ENCODE measurements around the gene TET3. TPM values are rescaled to one million over a fixed set of nuclear protein-coding genes. Genes with fewer than 3 reads are reported as not detected.

Gene TET3
- total and polyA plus RNA-seq, 2 donors = 4.2 to 4.5 TPM

DNA sequence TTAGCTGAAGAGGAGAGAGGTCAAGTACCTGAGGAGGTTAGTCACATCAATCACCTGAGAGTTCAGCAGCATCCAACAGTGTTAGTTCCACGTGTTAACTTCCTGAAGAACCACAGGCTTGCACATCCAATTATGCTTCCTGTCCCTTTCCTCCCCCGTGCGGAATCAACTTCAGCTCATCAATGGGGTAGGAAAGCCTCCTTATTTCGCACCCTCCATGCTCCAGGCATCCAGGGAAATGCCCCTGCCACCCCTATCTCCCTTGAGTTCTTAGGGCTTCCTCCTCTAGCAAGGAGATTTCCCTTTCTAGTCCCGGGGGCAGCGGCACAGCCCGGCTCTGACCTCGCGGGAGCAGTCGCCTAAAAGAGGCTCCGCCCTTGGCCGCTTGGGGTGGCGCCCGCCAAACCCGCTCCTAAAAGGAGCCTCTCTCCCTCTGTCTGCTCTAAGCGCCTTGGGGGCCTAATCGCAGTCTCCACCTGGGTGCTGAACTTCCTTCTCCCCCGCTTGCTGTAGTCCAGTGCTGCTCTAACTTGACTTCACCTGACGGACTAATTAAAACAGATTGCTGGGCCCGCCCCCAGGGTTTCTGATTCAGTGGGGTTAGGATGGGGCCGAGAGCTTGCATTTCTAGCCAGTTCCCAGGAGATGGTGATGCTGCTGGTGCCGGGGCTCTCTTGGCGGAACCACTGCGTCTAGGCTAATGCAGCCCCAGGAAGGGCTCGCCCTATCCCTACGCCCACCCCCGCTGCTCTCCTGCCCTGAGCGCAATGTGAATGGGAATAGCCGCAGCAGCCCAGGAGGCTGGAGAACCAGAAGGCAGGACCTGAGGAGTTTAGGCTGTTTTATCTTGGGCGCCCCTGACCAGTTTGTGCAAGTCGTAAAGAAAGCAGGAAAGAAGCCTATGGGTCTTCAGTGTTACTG, 3.4 kb upstream of the TET3 start:
- Histone ChIP-seq H3K27me3 (ENCODE audit: control insufficient read depth in 2 of 2, insufficient read depth in 1 of 2, low read length in 1 of 2) (peaks cover 8 to 34% of the 10 kb centered on the region in 2 donors), H3K27ac (ENCODE audit: low read depth in 1 of 2, low read length in 1 of 2) (peak overlapping the region in 1 of 2 donors; percentile 20), H3K4me3 (ENCODE audit: low read length in 2 of 2) (peak overlapping the region; percentile 34 to 37), H3K4me1 (ENCODE audit: control insufficient read depth in 2 of 2, insufficient read depth in 2 of 2, low read length in 2 of 2) (peaks cover 33 to 67% of the 10 kb centered on the region in 2 donors), H3K36me3 (ENCODE audit: control insufficient read depth in 2 of 2, insufficient read depth in 2 of 2, low read length in 1 of 2) (no peaks in the 10 kb centered on the region), H3K9me3 (ENCODE audit: control insufficient read depth in 2 of 2, insufficient read depth in 1 of 2, low read length in 1 of 2) (peaks cover 0 to 3% of the 10 kb centered on the region in 2 donors)
- WGBS = 33% methylated on average over 31 of the region's 31 CpGs
- no peak for DNase-seq (ENCODE audit: low read depth in 6 of 9, low spot score in 9 of 9)

GRCh38 chr2:73982140-73982617, 2.5 kb upstream of the TET3 start:
- peaks cover 41 to 73% of the 10 kb centered on the region in 2 donors for H3K4me1 ChIP-seq (ENCODE audit: control insufficient read depth in 2 of 2, insufficient read depth in 2 of 2, low read length in 2 of 2)
- 97% methylated on average over 7 of the region's 7 CpGs for WGBS
- H3K27me3 ChIP-seq (ENCODE audit: control insufficient read depth in 2 of 2, insufficient read depth in 1 of 2, low read length in 1 of 2) = peaks cover 8 to 34% of the 10 kb centered on the region in 2 donors
- H3K27ac ChIP-seq (ENCODE audit: low read depth in 1 of 2, low read length in 1 of 2) = no peak overlapping the region
- no peak overlapping the region for H3K4me3 ChIP-seq (ENCODE audit: low read length in 2 of 2)
- no peak for DNase-seq (ENCODE audit: low read depth in 6 of 9, low spot score in 9 of 9)
- peaks cover 0 to 4% of the 10 kb centered on the region in 2 donors for H3K36me3 ChIP-seq (ENCODE audit: control insufficient read depth in 2 of 2, insufficient read depth in 2 of 2, low read length in 1 of 2)
- peaks cover 0 to 3% of the 10 kb centered on the region in 2 donors for H3K9me3 ChIP-seq (ENCODE audit: control insufficient read depth in 2 of 2, insufficient read depth in 1 of 2, low read length in 1 of 2)

GRCh38 chr2:73983322-73984202, 1.1 kb upstream of the TET3 start:
- WGBS = 39% methylated on average over 35 of the region's 35 CpGs
- peak in 1 of 9 donors; percentile 47 for DNase-seq (ENCODE audit: low read depth in 6 of 9, low spot score in 9 of 9)
- peaks cover 0 to 9% of the 10 kb centered on the region in 2 donors for H3K36me3 ChIP-seq (ENCODE audit: control insufficient read depth in 2 of 2, insufficient read depth in 2 of 2, low read length in 1 of 2)
- peaks cover 48 to 75% of the 10 kb centered on the region in 2 donors for H3K4me1 ChIP-seq (ENCODE audit: control insufficient read depth in 2 of 2, insufficient read depth in 2 of 2, low read length in 2 of 2)
- peaks cover 0 to 3% of the 10 kb centered on the region in 2 donors for H3K9me3 ChIP-seq (ENCODE audit: control insufficient read depth in 2 of 2, insufficient read depth in 1 of 2, low read length in 1 of 2)
- H3K27me3 ChIP-seq (ENCODE audit: control insufficient read depth in 2 of 2, insufficient read depth in 1 of 2, low read length in 1 of 2) = peaks cover 8 to 34% of the 10 kb centered on the region in 2 donors
- H3K27ac ChIP-seq (ENCODE audit: low read depth in 1 of 2, low read length in 1 of 2) = peak overlapping the region; percentile 61 to 85
- peak overlapping the region; percentile 47 to 79 for H3K4me3 ChIP-seq (ENCODE audit: low read length in 2 of 2)

DNA sequence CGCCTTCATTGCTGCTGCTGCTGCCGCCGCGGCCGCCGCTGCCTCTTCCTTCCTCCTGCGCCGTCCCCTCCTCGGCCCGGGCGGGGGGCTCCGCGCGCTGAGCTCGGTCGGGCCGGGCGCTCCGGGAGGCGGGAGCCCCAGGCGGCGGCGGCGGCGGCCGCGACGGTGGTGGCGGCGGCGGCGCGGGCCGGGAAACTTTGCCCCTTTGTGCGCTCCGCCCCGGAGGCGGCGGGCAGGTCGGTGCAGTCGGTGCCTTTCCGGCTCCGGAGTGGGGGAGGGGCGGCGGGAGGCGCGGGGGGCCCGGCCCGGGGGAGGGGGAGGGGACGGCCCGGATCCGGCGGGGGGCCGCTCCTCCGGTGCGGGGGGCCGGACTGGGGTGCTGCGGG, 205 bp downstream of the TET3 start:
- Histone ChIP-seq H3K4me1 (ENCODE audit: control insufficient read depth in 2 of 2, insufficient read depth in 2 of 2, low read length in 2 of 2) (peaks cover 35 to 66% of the 10 kb centered on the region in 2 donors), H3K27me3 (ENCODE audit: control insufficient read depth in 2 of 2, insufficient read depth in 1 of 2, low read length in 1 of 2) (peaks cover 8 to 34% of the 10 kb centered on the region in 2 donors), H3K36me3 (ENCODE audit: control insufficient read depth in 2 of 2, insufficient read depth in 2 of 2, low read length in 1 of 2) (peaks cover 0 to 12% of the 10 kb centered on the region in 2 donors), H3K4me3 (ENCODE audit: low read length in 2 of 2) (peak overlapping the region in 1 of 2 donors; percentile 79), H3K9me3 (ENCODE audit: control insufficient read depth in 2 of 2, insufficient read depth in 1 of 2, low read length in 1 of 2) (peaks cover 0 to 3% of the 10 kb centered on the region in 2 donors), H3K27ac (ENCODE audit: low read depth in 1 of 2, low read length in 1 of 2) (peak overlapping the region in 1 of 2 donors; percentile 85)
- WGBS = 1% methylated on average over 58 of the region's 58 CpGs
- peak in 3 of 9 donors; percentile 64 to 76 (median 73) for DNase-seq (ENCODE audit: low read depth in 6 of 9, low spot score in 9 of 9)

DNA sequence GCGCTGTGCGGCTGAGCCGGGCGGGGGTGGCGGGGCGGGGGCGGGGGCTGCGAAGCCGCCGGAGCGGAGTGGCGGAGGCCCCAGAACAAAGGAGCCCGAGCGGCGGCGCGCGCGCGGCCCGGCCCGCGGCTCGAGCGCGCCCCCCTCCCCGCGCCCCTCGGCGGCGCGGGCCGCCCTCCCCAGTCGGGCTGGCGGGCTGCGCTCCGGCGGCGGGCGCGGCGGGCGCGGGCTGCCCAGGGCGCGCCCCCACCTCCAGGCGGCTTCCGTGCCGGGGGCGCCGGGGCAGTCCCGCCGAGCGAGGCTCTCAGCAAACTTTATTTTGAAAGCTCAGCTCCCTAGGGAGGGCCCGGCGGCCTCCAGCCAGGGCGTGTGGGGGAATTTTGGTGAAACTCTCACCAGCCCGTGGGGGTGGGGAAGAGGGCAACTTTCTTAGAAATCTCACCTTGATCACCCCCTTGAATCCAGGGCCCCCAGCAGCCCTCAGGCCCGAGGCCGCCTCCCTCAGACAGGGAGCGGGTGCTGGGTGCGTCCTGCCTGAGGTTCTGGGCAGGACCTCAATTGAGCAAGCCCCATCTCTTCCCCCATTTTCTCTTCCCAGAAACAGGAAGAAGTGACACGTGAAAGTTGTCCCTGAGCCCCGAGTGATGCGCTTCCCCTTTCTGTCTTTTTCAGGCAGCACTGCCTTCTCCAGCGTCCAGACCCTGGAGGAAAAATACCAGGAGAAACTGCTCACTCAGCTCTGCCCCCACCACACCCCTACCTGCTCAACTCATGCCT, 786 bp downstream of the TET3 start:
- H3K9me3 ChIP-seq (ENCODE audit: control insufficient read depth in 2 of 2, insufficient read depth in 1 of 2, low read length in 1 of 2) = peaks cover 0 to 3% of the 10 kb centered on the region in 2 donors
- peak overlapping the region; percentile 27 to 78 for H3K27ac ChIP-seq (ENCODE audit: low read depth in 1 of 2, low read length in 1 of 2)
- peaks cover 0 to 12% of the 10 kb centered on the region in 2 donors for H3K36me3 ChIP-seq (ENCODE audit: control insufficient read depth in 2 of 2, insufficient read depth in 2 of 2, low read length in 1 of 2)
- peak in 2 of 9 donors; percentile 32 to 63 for DNase-seq (ENCODE audit: low read depth in 6 of 9, low spot score in 9 of 9)
- WGBS = 2% methylated on average over 62 of the region's 66 CpGs
- H3K4me3 ChIP-seq (ENCODE audit: low read length in 2 of 2) = peak overlapping the region; percentile 64 to 79
- H3K27me3 ChIP-seq (ENCODE audit: control insufficient read depth in 2 of 2, insufficient read depth in 1 of 2, low read length in 1 of 2) = peaks cover 8 to 32% of the 10 kb centered on the region in 2 donors
- peaks cover 35 to 60% of the 10 kb centered on the region in 2 donors for H3K4me1 ChIP-seq (ENCODE audit: control insufficient read depth in 2 of 2, insufficient read depth in 2 of 2, low read length in 2 of 2)

DNA sequence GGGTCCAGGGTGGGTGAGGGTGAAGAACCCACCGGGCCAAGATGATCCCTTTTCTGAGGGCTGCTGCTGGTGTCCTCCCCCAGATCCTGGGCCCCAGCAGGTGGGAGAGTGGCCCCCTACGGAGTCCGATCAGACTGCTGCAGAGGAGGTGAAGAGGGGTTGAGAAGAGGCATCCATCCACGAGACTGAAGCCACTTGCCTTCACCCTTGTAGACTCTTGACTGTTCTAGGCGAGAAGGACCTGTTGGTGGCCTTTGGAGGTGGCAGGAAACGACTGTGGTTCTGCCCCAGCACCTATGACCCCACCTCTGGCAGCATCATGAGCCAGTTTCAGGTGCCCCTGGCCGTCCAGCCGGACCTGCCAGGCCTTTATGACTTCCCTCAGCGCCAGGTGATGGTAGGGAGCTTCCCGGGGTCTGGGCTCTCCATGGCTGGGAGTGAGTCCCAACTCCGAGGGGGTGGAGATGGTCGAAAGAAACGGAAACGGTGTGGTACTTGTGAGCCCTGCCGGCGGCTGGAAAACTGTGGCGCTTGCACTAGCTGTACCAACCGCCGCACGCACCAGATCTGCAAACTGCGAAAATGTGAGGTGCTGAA, 1.5 kb downstream of the TET3 start:
- Histone ChIP-seq H3K4me3 (ENCODE audit: low read length in 2 of 2) (peak overlapping the region; percentile 64 to 79), H3K9me3 (ENCODE audit: control insufficient read depth in 2 of 2, insufficient read depth in 1 of 2, low read length in 1 of 2) (peaks cover 0 to 3% of the 10 kb centered on the region in 2 donors), H3K27ac (ENCODE audit: low read depth in 1 of 2, low read length in 1 of 2) (peak overlapping the region in 1 of 2 donors; percentile 19), H3K27me3 (ENCODE audit: control insufficient read depth in 2 of 2, insufficient read depth in 1 of 2, low read length in 1 of 2) (peaks cover 8 to 29% of the 10 kb centered on the region in 2 donors), H3K36me3 (ENCODE audit: control insufficient read depth in 2 of 2, insufficient read depth in 2 of 2, low read length in 1 of 2) (peaks cover 0 to 15% of the 10 kb centered on the region in 2 donors), H3K4me1 (ENCODE audit: control insufficient read depth in 2 of 2, insufficient read depth in 2 of 2, low read length in 2 of 2) (peaks cover 32 to 55% of the 10 kb centered on the region in 2 donors)
- 84% methylated on average over 21 of the region's 21 CpGs for WGBS
- no peak for DNase-seq (ENCODE audit: low read depth in 6 of 9, low spot score in 9 of 9)

DNA sequence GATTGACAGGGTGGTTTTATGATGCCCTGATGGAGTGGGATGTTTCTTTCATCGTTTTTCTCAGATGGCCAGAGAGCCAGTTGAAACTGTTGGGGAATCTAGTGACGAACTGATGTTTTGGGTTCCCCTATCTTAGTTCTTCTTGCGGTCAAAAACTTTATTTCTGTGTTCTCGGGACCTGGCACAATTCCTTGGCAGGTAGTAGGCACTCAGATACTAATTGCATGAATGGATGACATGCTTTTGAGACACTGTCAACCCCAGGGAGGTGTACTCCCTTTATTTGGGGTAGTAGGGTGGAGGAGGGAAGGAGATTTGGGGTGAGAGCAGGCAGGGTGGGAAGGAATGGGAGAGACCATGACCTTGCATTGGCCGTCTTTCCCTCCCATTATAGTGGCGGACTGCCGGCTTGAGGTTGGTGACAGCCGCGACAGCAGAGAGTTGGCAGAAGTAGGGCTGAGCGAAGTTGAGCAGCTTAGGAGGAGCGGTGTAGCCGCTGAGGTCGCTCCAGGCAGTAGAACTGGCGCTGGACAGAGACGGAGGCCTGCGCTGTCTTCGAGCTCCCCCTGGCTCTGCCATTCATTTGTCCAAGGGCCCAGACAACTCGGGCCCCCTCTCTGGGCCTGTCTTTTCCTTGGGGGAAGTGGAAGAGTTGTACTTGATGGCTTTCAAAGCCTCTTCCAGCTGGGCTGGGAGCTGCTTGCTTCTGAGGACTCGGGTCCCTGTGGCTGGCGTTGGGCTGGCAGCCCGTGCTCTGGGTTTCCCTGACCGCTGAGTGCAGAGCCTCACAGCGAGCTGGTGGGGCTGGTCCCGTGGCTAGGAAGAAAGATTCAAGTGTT, 2.6 kb downstream of the TET3 start:
- 53% methylated on average over 24 of the region's 24 CpGs for WGBS
- DNase-seq (ENCODE audit: low read depth in 6 of 9, low spot score in 9 of 9) = peak in 1 of 9 donors; percentile 48
- Histone ChIP-seq H3K4me1 (ENCODE audit: control insufficient read depth in 2 of 2, insufficient read depth in 2 of 2, low read length in 2 of 2) (peaks cover 29 to 46% of the 10 kb centered on the region in 2 donors), H3K9me3 (ENCODE audit: control insufficient read depth in 2 of 2, insufficient read depth in 1 of 2, low read length in 1 of 2) (peaks cover 0 to 7% of the 10 kb centered on the region in 2 donors), H3K27ac (ENCODE audit: low read depth in 1 of 2, low read length in 1 of 2) (no peak overlapping the region), H3K4me3 (ENCODE audit: low read length in 2 of 2) (peak overlapping the region; percentile 36 to 79), H3K27me3 (ENCODE audit: control insufficient read depth in 2 of 2, insufficient read depth in 1 of 2, low read length in 1 of 2) (peaks cover 8 to 18% of the 10 kb centered on the region in 2 donors), H3K36me3 (ENCODE audit: control insufficient read depth in 2 of 2, insufficient read depth in 2 of 2, low read length in 1 of 2) (peaks cover 0 to 15% of the 10 kb centered on the region in 2 donors)

All from thymus (tissue), 11 donors.